HG02885 (cell line): ENCODE data around the gene QRICH2.
"Not testable (repeated sequence)": the region's sequence is repeated elsewhere in the genome, so short reads cannot be mapped to it uniquely, and the experiment has no call there.

Experiments used
- ATAC-seq: cut with Tn5 transposase; IDR thresholded peaks from one replicate; pipeline ENCODE4 v1.9.1; 2021; ENCODE audit warnings: mild to moderate bottlenecking; ENCODE audit not compliant: unreplicated experiment, poor library complexity

Gene QRICH2

DNA sequence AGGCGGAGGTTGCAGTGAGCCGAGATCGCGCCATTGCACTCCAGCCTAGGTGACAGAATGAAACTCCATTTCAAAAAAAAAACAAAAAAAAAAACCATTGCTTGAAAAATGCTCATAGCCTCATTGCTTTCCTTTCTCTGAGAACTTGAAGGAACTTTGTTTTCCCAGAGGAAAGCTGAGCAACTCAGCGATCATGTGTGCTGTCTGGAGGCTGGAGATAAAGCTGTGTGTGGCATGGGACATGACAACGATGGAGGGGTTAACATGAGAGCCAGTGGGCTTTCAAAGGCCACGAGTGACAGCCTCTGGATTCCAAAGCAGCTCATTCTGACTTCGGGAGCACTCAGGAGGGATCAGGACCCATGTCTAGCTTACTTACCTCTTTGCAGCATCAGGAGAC is 21.6 kb upstream of the QRICH2 start:
- no peak for ATAC-seq

DNA sequence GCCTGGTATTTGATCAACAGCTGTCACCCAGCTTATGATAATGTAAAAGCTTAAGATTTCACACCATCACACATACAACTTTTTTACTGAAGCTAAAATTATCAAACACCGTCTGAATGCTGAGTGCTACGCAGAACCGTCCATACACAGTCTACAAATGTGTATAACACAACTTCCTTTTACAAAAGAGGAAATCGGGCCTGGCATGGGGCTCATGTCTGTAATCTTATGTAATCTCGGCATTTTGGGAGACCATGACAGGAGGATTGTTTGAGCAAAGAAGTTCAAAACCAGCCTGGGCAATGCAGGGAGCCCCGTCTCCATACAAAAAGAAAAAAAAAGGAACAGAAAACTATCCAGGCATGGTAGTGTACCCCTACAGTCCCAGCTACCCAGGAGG is 19.6 kb upstream of the QRICH2 start:
- no peak for ATAC-seq

DNA sequence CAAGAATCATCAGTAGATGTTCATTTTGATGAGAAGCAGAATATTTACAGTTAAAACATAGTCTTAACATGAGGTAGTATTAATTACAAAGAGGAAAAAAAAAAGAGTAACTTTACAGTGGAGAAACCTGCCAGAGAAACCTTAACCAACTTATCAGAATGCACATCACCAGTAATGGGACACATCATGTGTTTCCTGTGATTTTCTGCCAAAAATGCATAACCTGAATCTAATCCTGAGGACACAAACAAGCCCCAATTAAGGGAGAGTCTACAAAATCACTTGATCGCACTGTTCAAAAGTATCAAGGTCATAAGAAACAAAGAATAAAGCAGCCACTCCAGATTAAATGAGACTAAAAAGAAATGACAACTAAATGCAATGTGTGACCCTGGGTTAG is 18.2 kb upstream of the QRICH2 start:
- ATAC-seq = no peak

DNA sequence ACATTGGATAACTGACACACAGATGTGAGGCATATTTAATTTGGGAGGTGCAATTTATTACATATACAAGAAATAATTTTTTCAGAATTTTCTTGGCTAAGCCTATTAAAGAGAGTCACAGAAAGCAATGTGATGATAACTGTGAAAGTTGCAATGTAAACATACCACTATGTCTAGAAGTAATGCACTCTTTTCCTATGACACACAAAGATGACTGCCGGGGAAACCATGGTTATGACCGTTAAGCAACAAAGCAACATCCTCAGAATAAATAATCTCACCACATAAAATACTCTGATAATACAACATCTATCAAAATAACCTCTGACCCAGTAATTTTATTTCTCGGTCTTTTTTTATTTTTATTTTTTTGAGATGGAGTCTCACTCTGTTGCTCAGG is 10.5 kb upstream of the QRICH2 start:
- ATAC-seq = no peak

- no peak for ATAC-seq
These were observed 9.5 kb upstream of the QRICH2 start for GRCh38 chr17:76317535-76317934.

DNA sequence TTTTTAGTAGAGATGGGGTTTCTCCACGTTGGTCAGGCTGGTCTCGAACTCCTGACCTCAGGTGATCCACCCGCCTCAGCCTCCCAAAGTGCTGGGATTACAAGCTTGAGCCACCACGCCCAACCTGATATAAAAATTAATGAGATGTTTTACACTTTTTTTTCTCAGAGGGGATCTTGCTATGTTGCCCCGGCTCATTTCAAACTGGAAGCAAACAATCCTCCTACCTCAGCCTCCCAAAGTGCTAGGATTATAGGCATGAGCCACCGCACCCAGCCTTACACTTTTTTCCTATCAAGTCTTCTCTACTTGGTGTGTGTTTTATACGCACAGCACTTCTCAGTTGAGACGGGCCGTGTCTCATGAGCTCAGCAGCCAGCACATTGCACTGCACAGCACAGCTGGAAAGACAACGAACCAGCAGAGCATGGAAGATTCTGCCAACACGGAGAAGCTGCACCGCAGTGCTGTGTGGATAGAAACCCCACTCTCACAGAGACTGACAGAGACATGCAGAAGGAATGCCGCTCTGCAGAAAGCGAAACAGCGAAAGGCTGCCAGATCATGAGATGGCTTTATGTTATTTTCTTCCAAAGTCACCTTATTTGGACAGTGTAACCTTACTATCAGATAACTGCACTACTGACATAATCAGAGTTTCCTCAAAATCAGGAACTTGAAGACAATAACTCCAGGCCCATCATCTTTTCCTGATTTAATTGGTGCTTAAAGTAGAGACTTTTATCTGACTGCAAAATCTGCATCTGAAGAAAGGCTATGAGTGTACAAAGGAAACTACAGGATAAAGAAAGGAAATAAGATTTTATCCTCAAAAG is 6.5 kb upstream of the QRICH2 start:
- ATAC-seq = no peak

GRCh38 chr17:76312735-76313134 is 4.7 kb upstream of the QRICH2 start:
- ATAC-seq = no peak

- ATAC-seq = no peak
These were observed 1.4 kb upstream of the QRICH2 start for GRCh38 chr17:76309461-76309860.

GRCh38 chr17:76307299-76307965 is 644 bp downstream of the QRICH2 start:
- no peak for ATAC-seq

- not testable (repeated sequence) for ATAC-seq
These were observed 3.0 kb downstream of the QRICH2 start for GRCh38 chr17:76305135-76305454.

DNA sequence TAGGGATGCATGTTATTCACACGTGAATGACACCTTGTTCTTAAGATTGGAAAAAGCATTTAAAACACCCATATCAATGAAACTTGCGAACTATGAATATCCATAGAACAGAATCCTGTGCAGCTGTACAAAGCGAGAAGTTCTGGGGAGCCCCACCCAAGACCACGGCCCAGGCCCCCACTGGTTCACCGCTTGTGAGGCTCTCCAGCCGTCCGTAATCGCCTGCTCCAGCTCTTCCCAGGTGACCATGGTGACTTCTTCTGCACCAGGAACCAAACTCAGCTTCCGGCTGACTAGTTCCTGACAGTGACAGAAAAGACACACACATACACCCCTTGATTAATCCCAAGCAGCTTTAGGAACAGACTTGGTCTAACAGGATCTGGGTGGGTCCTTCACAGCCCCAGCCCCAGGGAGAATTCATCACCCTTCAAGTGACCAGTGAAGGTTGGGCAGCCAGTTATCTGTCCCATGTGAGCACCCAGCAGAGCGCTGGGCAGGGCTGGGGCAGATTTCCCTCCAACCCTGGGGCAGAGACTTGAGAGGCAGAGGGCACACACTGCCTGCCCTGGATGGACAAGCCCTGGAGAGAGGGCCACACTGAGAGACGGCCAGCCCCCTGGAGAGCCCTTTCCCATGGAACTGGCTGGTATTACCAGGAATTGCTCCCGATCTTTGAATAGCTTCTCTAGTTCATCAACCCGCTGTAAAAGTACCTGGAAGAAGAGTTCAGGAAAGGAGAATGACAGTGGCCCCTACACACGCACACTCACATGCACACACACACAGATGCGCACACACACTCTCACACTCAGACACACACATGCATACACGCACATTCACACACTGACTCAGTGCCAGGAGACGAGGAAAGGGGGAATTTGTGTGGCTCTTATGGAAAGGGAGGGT is 3.6 kb downstream of the QRICH2 start:
- no peak for ATAC-seq

DNA sequence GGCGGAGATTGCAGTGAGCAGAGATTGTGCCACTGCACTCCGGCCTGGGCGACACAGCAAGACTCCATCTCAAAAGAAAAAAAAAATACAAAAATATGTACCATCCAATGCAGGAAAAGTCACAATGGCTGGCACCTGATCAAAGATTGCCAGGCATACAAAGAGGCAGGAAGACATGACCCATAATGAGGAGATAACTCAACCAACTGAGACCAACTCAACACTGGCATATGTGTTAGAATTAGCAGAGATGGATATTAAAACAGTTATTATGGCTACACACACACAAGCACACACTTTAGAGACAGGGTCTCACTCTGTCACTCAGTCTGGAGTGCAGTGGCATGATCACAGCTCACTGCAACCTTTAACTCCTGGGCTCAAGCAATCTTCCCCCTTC is 10.6 kb downstream of the QRICH2 start:
- ATAC-seq = no peak

- ATAC-seq = no peak
These were observed 11.2 kb downstream of the QRICH2 start for GRCh38 chr17:76296889-76297288.

GRCh38 chr17:76296186-76296585 is 11.9 kb downstream of the QRICH2 start:
- ATAC-seq = no peak

DNA sequence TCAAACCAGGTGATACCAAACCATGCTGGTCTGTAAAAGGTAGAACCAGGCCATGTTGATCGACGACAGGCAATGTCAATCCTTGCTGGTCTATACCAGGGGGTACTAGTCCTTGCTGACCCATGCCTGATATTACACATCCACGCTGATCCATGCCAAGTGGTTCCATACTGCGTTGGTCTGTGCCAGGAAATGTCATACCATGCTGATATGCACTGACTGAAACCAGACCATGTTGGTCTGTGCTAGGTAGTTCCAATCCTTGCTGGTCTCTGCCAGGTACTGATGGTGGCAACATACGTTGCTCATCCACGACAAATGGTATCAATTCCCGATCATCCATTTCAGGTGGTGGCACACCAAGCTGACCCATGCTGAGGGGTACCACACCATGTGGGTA is 15.0 kb downstream of the QRICH2 start:
- no peak for ATAC-seq

GRCh38 chr17:76292567-76292966 is 15.5 kb downstream of the QRICH2 start:
- ATAC-seq = no peak

DNA sequence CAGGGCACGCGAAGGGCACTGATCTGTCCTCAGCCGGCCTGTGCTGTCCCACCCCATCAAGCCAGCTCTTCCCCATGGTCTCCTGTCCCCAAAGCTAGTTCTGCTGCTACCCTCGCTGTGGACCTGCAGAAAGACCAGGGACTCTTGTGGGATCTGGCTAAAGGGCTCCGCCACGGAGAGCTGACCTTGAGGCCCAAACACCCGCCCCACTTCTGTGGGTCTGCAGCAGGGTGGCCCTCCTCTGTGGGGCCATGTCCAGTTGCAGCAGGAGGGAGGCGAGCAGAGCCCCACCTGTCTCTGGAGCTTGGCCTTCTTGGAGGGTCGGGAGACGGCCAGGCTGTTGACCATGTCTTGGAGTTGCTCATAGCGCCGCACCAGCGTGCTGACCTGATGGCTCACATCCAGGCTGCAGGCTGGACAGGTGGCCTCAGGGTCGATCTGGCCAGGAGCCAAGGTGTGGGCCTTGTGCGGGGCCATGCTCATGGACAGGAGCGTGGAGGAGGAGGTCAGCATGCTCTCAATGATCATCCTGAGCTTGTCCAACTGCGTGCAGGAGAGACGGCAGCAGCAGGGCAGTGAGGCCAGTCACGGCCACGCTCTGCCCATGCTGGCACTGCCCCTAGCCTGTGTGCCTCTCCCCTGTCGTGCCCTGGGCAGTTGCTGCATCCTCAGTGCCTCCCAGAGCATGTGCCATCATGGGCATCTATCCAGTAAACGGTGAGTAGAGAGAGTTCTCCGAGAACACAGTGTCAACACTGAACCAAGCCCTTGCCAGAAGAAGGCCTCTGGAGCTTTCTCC is 26.3 kb downstream of the QRICH2 start:
- no peak for ATAC-seq

DNA sequence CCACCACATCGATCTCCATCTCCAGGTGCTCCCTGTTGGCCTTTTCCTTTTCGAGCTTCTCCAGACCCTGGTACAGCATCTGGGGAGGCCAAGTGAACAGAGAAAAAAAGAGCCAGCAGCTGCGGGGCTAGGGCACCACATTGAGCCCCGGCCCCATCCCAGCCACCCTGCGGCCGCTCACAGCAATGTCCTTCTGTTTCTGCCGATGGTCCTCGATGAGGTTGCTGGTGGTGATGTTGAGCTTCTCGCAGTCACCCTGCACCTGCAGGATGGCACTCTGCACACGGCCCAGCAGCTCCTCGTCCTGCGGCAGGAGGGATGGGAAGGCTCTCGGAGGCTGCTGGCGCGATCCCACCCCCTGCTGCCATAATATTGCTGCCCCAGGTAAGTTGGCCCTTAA is 27.4 kb downstream of the QRICH2 start:
- no peak for ATAC-seq

DNA sequence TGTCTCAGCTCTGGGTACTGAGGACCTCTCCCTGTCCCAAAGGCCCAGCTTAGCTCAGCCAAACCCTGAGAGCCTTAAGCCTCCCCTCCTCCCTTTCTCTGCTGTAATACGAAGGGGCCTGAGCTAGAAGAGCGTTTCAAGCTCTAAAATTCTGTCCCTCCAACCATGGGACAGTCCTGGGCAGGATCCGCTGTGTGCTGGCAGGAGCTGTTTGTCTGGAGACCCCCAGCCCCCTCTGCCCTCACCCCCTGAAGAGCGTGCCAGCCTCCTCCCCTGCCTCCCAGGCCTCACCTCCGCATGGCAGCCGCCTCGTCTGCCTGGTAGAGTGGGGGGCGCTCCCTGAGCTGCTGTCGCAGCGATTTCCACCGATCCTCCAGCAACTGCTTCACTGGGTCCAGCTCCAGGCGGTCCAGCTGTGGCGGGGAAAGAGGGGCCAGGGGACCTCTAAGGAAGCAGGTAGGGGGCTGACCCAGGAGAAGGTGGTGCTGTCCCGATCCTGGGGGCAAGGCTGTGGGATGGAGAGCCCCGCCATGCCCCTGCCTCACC is 28.3 kb downstream of the QRICH2 start:
- ATAC-seq = no peak
